AG09309 (cell line): ENCODE data around the gene MOSPD3.
A peak's percentile ranks its signal among the peaks of the same experiment; 100 is the strongest.

Experiments
- DNase-seq: peaks from one replicate; pipeline ENCODE4 v3.0.0-alpha.2; 2010; ENCODE audit warnings: low read depth
- H3K4me3 ChIP-seq: 2 replicates; pipeline ENCODE4 v1.5.1; 2011; ENCODE audit warnings: mild to moderate bottlenecking, low read depth, low read length, moderate library complexity; ENCODE audit not compliant: control insufficient read depth
- TF ChIP-seq, protein P1 (sequence below): IDR thresholded peaks from 2 replicates; pipeline ENCODE4 v1.5.1; 2011; ENCODE audit warnings: mild to moderate bottlenecking, low read depth, low read length, inconsistent platforms; ENCODE audit not compliant: insufficient read depth, control insufficient read depth; ENCODE audit errors: missing control alignments

MOSPD3 gene

DNA sequence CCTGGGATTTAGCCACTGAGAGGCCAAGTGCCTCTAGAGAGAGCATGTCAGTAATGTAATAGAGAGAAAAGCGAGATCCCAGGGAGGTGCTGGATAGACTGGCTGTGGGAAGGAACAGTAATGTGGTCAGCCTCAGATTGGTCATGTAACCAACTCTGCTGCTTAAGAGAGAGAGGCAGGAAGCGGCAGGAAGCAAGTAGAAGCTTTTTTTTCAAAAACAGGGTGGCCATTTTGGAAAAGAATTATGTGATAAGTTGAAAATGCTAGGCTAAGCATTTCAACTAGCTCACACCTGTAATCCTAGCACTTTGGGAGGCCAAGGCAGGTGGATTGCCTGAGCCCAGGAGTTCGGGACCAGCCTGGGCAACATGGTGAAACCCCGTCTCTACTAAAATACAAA lies 13.9 kb upstream of the MOSPD3 start:
- H3K4me3 ChIP-seq, result no peak overlapping the region
- DNase-seq, result no peak
- TF ChIP-seq, protein P1, sequence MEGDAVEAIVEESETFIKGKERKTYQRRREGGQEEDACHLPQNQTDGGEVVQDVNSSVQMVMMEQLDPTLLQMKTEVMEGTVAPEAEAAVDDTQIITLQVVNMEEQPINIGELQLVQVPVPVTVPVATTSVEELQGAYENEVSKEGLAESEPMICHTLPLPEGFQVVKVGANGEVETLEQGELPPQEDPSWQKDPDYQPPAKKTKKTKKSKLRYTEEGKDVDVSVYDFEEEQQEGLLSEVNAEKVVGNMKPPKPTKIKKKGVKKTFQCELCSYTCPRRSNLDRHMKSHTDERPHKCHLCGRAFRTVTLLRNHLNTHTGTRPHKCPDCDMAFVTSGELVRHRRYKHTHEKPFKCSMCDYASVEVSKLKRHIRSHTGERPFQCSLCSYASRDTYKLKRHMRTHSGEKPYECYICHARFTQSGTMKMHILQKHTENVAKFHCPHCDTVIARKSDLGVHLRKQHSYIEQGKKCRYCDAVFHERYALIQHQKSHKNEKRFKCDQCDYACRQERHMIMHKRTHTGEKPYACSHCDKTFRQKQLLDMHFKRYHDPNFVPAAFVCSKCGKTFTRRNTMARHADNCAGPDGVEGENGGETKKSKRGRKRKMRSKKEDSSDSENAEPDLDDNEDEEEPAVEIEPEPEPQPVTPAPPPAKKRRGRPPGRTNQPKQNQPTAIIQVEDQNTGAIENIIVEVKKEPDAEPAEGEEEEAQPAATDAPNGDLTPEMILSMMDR, result no peak

DNA sequence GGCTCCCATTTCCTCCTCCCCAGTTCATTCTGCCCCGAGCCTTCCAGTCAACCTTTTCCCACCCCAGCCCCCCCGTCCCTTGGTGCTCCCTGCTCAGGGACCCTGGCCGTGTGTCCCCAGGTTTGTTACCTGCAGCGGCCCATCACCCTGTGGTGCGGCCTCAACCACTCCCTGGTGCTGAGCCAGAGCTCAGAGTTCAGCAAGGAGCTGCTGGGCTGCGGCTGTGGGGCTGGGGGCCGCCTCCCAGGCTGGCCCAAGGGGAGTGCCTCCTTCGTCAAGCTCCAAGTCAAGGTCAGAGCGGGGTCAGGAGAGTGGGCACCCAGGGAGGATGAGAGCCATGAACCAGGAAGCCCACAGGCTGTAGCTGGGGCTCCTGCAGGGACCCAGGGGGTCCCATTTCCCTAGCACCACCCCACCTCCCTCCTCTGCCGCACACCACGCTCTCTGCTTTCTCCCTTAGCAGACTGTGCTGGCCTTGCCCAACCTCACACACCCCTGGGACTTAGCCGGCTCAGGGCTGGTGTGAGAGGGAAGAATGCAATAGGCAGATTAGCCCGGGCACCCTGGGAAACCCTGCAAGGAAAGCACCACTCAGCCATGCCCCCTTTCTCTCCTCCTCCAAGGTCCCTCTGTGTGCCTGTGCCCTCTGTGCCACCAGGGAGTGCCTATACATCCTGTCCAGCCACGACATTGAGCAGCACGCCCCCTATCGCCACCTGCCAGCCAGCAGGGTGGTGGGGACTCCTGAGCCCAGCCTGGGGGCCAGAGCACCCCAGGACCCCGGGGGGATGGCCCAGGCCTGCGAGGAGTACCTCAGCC lies 12.2 kb upstream of the MOSPD3 start:
- TF ChIP-seq, protein P1, result no peak
- no peak overlapping the region for H3K4me3 ChIP-seq
- DNase-seq, result no peak

DNA sequence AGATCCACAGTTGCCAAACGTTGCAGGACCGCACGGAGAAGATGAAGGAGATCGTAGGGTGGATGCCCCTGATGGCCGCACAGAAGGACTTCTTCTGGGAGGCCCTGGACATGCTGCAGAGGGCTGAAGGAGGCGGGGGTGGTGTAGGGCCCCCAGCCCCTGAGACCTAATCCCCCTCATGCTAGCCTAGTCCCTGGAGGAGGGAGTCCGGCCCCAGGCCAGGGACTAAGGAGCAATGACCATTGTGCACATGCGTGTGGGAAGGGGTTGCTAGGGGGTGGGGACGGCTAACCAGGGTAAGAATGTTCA lies 11.7 kb upstream of the MOSPD3 start:
- H3K4me3 ChIP-seq, result no peak overlapping the region
- TF ChIP-seq, protein P1, result no peak
- no peak for DNase-seq

DNA sequence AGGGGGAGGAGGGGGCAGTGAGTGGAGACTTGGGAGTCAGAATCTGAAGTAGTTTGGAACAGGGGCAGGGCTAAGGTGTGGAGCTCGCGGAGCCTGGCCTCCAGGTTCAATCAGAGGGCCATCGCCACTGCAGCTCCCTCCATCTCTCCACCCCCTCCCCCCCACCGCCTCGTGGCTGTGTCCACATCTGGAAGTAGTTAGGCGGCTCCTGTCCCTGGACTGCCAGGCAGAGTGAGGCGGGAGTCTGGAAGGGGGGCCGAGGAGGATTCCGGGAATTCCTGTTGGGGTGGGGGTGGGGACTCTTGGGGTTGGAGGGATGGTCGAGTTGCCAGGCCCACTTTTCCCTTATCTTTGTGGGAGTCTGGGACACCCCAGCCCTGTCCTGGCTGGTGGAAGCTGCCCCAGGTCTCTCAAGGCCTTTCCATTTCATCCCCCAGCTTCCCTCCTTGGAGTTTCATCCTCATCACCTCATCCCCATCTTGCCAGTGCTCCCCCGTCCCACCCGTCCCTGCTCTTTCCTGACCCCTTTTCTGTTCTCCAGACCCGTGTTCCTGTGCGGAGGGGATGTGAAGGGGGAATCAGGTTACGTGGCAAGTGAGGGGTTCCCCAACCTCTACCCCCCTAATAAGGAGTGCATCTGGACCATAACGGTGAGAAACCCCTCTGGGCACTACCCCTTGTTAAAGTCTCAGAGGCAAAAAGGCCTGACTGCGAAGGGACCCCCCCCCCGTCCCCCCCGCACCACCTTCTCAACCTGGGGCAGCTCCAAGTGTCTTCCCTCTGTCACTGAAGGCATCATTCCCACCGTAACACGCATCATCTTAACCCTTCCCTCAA lies 9.2 kb upstream of the MOSPD3 start:
- TF ChIP-seq, protein P1, result no peak
- DNase-seq, result peak; percentile 62
- H3K4me3 ChIP-seq, result peak overlapping the region; percentile 94

DNA sequence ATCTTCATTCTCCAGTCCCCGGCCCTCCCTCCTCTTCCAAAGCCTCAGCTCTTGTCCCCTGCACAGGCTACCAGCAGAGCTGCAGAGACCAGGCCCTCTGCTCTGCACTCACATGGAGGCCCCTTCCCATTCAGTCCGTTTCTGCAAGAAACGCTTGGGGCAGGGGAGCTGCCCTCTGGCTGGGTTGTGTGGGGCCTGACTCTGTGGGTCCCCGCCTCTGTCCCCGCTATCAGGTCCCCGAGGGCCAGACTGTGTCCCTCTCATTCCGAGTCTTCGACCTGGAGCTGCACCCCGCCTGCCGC lies 8.7 kb upstream of the MOSPD3 start:
- no peak for DNase-seq
- peak overlapping the region; percentile 94 for H3K4me3 ChIP-seq
- TF ChIP-seq, protein P1, result no peak

DNA sequence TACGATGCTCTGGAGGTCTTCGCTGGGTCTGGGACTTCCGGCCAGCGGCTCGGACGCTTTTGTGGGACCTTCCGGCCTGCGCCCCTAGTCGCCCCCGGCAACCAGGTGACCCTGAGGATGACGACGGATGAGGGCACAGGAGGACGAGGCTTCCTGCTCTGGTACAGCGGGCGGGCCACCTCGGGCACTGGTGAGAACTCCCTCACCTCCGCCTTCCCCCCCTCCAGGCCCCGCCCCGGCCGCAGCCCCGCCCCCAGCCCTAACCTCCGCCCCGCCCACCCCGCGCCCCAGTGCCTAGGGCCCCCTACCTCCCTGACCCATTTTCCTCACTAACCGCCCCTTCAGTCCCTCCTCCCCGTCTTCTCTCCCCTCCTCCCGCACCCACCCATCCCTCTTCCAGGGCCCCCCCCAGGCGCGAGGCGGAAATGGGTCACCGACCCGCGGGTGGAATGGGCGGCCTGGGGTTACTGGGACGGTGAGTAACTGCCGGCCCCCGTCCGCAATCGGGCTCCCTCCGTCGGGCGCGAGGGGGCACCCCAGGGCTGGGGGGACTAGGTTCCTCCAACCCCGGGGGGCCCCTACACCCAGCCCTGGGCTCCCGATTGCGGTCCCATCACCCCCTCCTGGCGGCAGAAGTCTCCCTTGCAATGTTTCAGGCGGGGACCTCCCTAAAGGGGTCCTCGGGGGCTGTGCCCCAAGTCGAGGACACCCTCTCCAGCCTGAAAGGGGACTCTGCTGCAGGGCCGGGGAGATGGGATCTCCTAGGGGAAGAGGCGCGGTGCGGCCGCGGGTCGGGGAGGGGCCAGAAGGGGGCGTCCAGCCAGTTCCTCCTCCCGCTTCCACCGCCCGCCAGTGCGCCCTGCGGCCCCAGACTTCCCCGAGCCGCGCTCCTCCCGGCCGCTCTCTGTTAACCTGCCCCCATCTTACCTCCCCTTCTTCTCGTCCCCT lies 8.0 kb upstream of the MOSPD3 start:
- DNase-seq, result no peak
- H3K4me3 ChIP-seq, result peak overlapping the region; percentile 94
- TF ChIP-seq, protein P1, result peak; percentile 49
